ENCODE measurements around the gene CLASP1. TPM values are rescaled to one million over a fixed set of nuclear protein-coding genes. Genes with fewer than 3 reads are reported as not detected.

The CLASP1 gene
- total and polyA plus RNA-seq, 2 experiments from 2014 or later = 16.6 to 56.3 TPM

- Histone ChIP-seq H3K27me3 (ENCODE audit: insufficient read depth) (no peaks in the 10 kb centered on the region), H3K27ac (ENCODE audit: low read depth) (0 out of 2 replicates have a peak overlapping the region, but pooled peaks have one; percentile 55), H3K79me2 (replicated peaks; ENCODE audit: insufficient read depth) (no peaks in the 10 kb centered on the region), H3K4me3 (no peak overlapping the region), H3K36me3 (ENCODE audit: insufficient read depth) (peaks cover 3% of the 10 kb centered on the region; the same call in 1 of the 2 replicates), H4K20me1 (replicated peaks; ENCODE audit: insufficient read depth) (peaks cover 19% of the 10 kb centered on the region; the same call in 1 of the 2 replicates), H3F3A (replicated peaks; ENCODE audit: low read depth) (no peaks in the 10 kb centered on the region), H3K4me2 (no peak overlapping the region), H2AFZ (no peak overlapping the region), H3K4me1 (ENCODE audit: insufficient read depth) (no peaks in the 10 kb centered on the region), H3K9me2 (ENCODE audit: insufficient read depth) (no peaks in the 10 kb centered on the region)
- no peak overlapping the region for H3K4me3 Mint-ChIP-seq
- no peaks in the 10 kb centered on the region for H3K9me3 Mint-ChIP-seq
- H3K36me3 Mint-ChIP-seq (ENCODE audit: low read depth) = peaks cover 29% of the 10 kb centered on the region
- H3K4me1 Mint-ChIP-seq = peaks cover 18% of the 10 kb centered on the region
- no peak overlapping the region for H3K27ac Mint-ChIP-seq
- DNase-seq (ENCODE audit: low spot score) (no peak), ATAC-seq (no peak)
- H3K27me3 Mint-ChIP-seq (ENCODE audit: insufficient read depth, low read depth, poor library complexity) = peaks cover 2% of the 10 kb centered on the region
- no peak for TF ChIP-seq NANOG (IDR thresholded peaks at IDR 0.05; ENCODE audit: borderline replicate concordance)
These were observed 127.9 kb downstream of the CLASP1 start for GRCh38 chr2:121521359-121521758.

- Histone ChIP-seq H3K27me3 (ENCODE audit: insufficient read depth) (no peaks in the 10 kb centered on the region), H3K27ac (ENCODE audit: low read depth) (no peak overlapping the region), H3K36me3 (ENCODE audit: insufficient read depth) (peaks cover 3% of the 10 kb centered on the region; the same call in 1 of the 2 replicates), H3K9me2 (ENCODE audit: insufficient read depth) (no peaks in the 10 kb centered on the region), H3K4me1 (ENCODE audit: insufficient read depth) (no peaks in the 10 kb centered on the region), H2AFZ (no peak overlapping the region), H3K4me3 (no peak overlapping the region), H4K20me1 (replicated peaks; ENCODE audit: insufficient read depth) (peaks cover 19% of the 10 kb centered on the region; the same call in 1 of the 2 replicates), H3K4me2 (no peak overlapping the region), H3K79me2 (replicated peaks; ENCODE audit: insufficient read depth) (no peaks in the 10 kb centered on the region), H3F3A (replicated peaks; ENCODE audit: low read depth) (no peaks in the 10 kb centered on the region)
- peaks cover 24% of the 10 kb centered on the region; the same call in 2 of the 3 replicates for H3K36me3 Mint-ChIP-seq (ENCODE audit: low read depth)
- H3K9me3 Mint-ChIP-seq = no peaks in the 10 kb centered on the region
- no peak overlapping the region for H3K27ac Mint-ChIP-seq
- TF ChIP-seq EZH2 (IDR thresholded peaks at IDR 0.05; ENCODE audit: low read depth, unreplicated experiment) (no peak), ETS1 (IDR thresholded peaks at IDR 0.05) (no peak), NANOG (IDR thresholded peaks at IDR 0.05; ENCODE audit: borderline replicate concordance) (no peak), CREB1 (CRISPR knock-in tag; IDR thresholded peaks at IDR 0.05; ENCODE audit: low read depth) (no peak)
- DNase-seq (ENCODE audit: low spot score) (no peak), ATAC-seq (no peak)
- H3K27me3 Mint-ChIP-seq (ENCODE audit: insufficient read depth, low read depth, poor library complexity) = peaks cover 2% of the 10 kb centered on the region
- H3K4me1 Mint-ChIP-seq = peaks cover 11% of the 10 kb centered on the region; the same call in 2 of the 3 replicates
- no peak overlapping the region for H3K4me3 Mint-ChIP-seq
These were observed 128.6 kb downstream of the CLASP1 start for GRCh38 chr2:121520641-121520994.

- Mint-ChIP-seq H3K27me3 (ENCODE audit: insufficient read depth, low read depth, poor library complexity) (peaks cover 2% of the 10 kb centered on the region), H3K4me1 (peaks cover 8% of the 10 kb centered on the region; the same call in 2 of the 3 replicates), H3K4me3 (no peak overlapping the region), H3K36me3 (ENCODE audit: low read depth) (peaks cover 21% of the 10 kb centered on the region; the same call in 2 of the 3 replicates), H3K27ac (no peak overlapping the region), H3K9me3 (no peaks in the 10 kb centered on the region)
- Histone ChIP-seq H2AFZ (no peak overlapping the region), H3K4me1 (ENCODE audit: insufficient read depth) (no peaks in the 10 kb centered on the region), H3K4me3 (no peak overlapping the region), H4K20me1 (replicated peaks; ENCODE audit: insufficient read depth) (peaks cover 19% of the 10 kb centered on the region; the same call in 1 of the 2 replicates), H3K9me2 (ENCODE audit: insufficient read depth) (no peaks in the 10 kb centered on the region), H3F3A (replicated peaks; ENCODE audit: low read depth) (no peaks in the 10 kb centered on the region), H3K4me2 (no peak overlapping the region), H3K27me3 (ENCODE audit: insufficient read depth) (no peaks in the 10 kb centered on the region), H3K36me3 (ENCODE audit: insufficient read depth) (peaks cover 3% of the 10 kb centered on the region; the same call in 1 of the 2 replicates), H3K79me2 (replicated peaks; ENCODE audit: insufficient read depth) (no peaks in the 10 kb centered on the region), H3K27ac (ENCODE audit: low read depth) (no peak overlapping the region)
- DNase-seq (ENCODE audit: low spot score) (no peak), ATAC-seq (peak; percentile 58)
- TF ChIP-seq ZNF331 (CRISPR knock-in tag; IDR thresholded peaks at IDR 0.05; ENCODE audit: low read depth) (no peak), ETS1 (IDR thresholded peaks at IDR 0.05) (no peak), JUNB (IDR thresholded peaks at IDR 0.05; ENCODE audit: unreplicated experiment) (no peak), REST (IDR thresholded peaks at IDR 0.05; ENCODE audit: unreplicated experiment) (no peak)
These were observed 129.3 kb downstream of the CLASP1 start for GRCh38 chr2:121519732-121520640.
